HG03175 (cell line): Measurements from ENCODE around the gene EEF1B2.
"Not testable (repeated sequence)": the region's sequence is repeated elsewhere in the genome, so short reads cannot be mapped to it uniquely, and the experiment has no call there.

Source experiments
- ATAC-seq: cut with Tn5 transposase; IDR thresholded peaks from one replicate; pipeline ENCODE4 v1.9.1; 2021; ENCODE audit warnings: mild to moderate bottlenecking, moderate library complexity; ENCODE audit not compliant: unreplicated experiment

EEF1B2 gene

DNA sequence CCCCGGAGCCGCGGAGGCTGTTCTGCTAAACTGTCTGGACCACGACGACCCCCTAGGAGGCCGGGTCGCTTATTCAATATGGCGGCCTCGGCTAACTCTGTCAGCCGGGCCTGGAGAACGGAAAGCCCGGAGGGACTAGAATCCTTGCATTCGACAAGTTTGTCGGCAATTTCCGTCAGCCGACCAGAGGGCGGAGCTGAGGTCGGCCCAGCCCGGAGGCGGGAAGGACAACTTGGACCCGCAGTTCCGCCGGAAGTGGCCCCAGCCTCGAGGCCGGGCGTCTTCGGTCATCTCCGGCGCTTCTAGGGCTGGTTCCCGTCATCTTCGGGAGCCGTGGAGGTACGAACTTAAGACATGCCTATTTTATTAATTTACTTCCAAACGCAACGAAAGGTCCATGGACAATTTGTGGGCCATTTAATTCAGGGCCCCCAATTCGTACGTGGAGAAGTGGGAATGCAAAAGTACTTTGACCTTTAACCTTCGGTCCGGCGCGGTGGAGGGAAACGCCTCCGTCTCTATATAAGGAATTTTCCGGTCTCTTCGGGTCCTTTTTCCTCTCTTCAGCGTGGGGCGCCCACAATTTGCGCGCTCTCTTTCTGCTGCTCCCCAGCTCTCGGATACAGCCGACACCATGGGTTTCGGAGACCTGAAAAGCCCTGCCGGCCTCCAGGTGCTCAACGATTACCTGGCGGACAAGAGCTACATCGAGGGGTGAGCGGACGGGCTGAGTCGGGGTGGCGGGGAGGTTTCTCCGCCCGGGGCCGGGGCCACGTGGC, at the start of gene EEF1B2, which contains the start of gene NDUFS1:
EEF1B2 (plus strand) TSS at position 550 of the 779 bp plus-strand sequence; CDS start at position 635, 85 bp downstream.
NDUFS1 (minus strand) TSS at position 99 of the 779 bp plus-strand sequence. CDS start 5,766 bp downstream, outside the sequence.
- peak; percentile 93 for ATAC-seq

DNA sequence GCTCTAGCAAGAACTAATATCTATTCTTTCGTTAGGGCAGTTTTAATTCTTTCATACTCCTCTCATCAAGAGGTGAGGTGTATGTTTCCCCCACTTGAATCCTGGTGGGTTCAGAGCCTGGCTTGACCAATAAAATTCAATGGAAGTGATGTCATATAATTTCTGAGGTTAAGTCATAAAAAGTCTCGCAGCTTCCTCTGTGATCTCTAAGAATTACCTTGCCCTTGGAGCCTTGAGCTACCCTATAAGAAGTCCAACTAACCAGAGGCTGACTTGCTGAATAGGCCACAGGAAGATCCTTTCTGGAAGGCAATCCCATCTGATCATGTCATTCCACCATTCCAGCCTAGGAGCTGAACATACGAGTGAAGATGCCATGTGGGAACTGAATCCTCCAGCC, 47.6 kb upstream of the EEF1B2 start:
- no peak for ATAC-seq

DNA sequence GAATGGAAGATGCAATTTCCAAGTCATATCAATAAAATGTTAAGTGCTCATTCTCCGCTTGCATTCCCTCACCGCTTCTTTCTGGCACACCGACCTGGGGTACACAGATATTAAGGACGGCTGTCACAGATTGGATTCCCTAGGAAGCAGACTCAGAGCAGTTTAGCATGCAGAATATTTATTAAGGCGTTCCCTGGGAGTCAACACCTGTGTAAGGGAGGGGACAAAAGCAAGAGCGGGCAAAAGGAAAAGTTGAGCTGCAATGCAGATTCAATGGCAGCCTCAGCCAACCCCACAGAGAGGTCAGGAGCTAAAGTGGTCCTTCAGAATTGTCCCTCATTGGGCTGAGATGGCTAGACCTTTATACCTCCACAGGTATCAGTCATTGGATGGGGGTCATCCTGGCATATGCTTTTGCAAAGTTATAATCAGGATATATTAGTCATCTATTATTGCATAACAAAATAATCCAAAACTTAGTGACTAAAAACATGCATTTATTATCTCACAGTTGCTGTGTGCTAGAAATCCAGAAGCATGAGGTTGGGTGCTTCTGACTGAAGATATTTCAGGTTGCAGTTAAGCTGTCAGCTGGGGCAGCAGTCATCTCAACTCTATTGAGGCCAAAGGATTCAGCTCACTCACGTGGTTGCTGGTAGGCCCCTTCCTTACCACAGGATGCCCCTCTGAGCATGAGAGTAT, 46.7 kb upstream of the EEF1B2 start:
- no peak for ATAC-seq

DNA sequence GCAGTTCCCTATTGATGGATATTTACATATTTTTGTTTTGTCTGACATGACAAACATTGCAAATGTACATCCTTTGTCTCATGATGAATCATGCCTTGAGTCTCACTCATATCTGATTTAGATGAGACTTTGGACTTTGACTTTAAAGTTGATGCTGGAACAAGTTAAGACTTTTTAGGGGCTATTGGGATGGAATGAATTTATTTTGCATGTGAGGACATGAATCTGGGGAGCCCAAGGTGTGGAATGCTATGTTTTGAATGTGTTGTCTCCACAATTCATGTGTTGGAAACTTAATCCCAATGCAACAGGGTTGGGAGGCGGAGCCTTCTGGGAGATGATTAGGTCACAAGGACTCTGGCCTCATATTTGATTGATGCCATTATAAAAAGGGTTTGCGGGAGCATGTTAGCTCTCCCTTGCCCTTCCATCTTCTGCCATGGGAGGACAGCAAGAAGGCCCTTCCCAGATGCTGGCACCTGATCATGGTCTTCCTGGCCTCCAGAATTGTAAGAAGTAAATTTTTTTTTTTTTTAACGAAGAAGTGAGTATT, 44.6 kb upstream of the EEF1B2 start:
- ATAC-seq: no peak

DNA sequence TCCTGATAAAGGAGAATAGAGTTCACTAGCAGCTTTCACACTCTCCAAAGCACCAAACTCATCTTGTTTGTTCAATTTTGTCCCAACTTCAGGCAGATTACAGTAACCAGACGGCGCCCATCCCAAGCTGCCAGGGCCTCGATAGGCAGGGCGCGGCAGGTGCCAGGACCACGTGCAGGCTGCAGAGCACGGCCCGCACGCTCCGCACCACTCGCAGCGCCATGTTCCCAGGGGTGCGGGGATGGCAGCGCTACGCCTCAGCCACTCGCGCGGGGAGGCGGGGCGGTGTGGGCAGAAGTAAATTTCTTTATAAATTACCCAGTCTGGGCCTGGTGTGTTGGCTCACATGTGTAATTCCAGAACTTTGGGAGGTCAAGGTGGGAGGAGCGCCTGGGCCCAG, 43.4 kb upstream of the EEF1B2 start:
- ATAC-seq: no peak

DNA sequence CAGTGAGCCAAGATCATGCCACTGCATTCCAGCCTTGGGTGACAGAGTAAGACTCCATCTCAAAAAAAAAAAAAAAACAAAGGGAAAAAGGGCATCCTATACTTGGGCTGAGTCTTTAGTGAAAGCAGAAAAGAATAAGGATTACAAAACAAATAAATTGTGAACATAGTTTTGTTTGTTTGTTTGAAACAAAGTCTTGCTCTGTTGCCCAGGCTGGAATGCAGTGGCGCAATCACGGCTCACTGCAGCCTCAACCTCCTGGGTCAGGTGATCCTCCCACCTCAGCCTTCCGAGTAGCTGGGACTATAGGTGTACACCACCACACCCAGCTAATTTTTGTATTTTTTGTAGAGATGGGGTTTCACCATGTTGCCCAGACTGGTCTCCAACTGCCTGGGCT, 37.1 kb upstream of the EEF1B2 start:
- not testable (repeated sequence) for ATAC-seq

DNA sequence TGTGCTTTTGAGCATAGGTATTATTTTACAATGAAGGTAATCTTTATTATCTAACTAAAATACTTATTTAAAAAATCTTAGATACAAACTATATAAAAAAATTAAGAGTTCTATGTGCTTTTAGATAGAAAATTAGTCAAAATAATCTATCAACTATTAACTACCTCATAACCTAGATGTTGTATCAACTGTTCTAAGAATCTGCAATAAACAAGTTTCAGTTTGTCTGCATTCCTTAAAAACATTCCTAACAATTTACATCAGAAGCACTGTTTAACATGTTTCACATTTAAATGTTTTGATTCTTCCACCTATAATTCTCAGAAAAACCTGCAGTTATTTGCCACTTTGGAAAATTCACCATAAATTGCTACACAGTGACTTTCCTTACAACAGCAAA, 33.8 kb upstream of the EEF1B2 start:
- no peak for ATAC-seq

DNA sequence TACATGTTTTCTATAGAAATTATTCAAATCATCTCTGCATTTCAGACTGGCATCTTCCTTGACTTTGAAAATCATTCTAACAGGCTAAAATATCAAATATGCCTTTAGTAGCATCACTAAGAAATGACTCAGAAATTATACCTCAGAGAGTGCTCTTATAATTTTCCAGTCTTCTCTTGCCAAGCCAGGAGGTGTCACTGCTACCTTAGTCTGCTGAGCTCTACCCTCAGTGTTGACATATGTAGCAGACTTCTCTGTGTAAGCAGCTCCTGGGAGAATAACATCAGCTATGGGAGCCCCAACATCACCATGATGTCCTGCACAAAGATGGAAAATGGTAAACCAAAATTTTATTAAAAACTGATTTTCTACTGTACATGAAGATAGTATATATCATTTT, 32.0 kb upstream of the EEF1B2 start:
- ATAC-seq: no peak

DNA sequence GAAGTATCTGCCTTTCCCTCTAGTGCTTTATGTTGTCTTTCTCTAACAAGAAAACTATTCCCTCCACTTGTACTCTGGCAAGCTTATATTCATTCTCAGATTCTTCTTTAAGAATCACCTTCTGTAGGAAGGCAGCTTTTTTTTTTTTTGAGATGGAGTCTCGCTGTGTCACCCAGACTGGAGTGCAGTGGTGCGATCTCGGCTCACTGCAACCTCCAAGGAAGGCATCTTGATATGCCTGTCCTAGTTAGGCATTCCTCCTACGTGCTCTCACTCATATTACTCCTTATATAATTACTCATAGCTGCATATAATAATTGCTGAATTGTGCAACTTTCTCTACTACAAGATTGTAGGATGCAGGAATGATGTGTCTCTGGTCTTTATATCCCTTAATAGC, 16.2 kb upstream of the EEF1B2 start:
- no peak for ATAC-seq

DNA sequence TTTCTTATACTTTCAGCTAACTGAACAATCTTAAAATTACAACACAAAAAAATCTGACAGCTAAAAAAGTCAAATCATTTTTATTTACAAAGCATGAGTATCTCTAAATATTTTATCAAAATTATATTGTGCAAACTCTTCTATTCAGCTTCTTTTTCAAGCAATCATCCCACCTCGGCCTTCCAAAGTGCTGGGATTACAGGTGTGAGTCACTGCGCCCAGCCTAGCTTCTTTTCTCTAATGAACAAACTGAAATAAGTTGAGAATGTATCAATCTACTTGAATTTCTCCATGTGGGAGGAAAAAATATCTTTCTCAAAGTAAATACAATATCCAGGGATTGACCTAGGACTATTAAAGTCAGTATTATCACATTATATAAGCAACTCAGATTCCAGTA, 15.3 kb upstream of the EEF1B2 start:
- no peak for ATAC-seq

DNA sequence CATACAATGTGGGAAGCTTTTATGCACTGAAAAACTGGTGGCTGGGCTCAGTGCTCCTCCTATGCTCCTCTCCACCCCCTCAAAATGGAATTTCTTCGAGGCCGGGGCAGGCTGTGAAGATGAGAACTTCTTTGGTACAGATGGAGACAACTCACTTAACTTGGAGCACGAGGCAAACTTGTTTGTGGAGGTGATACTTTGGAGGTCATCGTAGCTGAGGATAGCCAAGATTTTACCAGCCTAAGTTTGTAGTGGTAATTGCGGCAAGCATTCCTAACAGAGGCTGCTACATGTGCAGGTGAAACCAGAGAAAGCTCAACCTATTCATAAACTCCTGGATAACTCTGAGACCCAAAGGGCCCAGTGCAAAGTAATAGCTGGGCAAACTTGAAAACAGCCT, 14.0 kb upstream of the EEF1B2 start:
- ATAC-seq: no peak

DNA sequence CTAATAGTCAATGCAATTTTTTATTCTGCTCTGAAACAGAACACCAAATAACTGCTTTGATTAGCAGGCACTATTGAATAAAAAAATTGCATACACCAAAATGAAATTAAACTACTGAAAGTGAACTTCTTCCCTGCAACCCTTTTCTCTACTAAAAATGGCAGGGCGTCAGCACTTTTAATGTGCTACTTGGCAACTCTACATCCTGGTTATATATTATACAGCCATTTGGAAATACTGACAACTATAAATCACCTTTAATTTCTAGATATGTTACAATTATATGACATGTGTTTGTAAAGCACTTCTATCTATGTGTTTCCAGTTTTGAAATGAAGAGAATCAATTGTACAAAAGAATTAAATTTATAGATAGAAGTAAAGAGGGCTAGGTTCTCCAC, 10.4 kb upstream of the EEF1B2 start:
- no peak for ATAC-seq

DNA sequence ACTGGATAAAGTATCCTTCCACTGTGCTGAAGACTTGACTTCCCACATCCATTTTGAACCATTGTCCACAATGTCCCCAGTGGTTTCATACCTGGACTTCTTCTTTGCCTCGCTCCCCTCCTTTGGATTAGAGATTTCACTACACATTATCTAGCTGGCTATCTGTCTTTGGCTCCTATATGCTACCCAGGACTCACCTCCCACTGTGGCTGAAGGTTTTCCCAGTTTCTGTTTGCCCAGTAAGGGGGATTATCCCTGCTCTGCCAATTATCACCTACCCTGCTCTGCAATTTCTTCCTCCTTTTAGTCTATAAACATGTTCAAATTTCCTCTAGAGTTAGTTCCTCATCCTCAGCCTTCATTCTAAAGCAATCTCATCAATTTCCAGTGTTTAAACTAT, 9.5 kb upstream of the EEF1B2 start:
- no peak for ATAC-seq

DNA sequence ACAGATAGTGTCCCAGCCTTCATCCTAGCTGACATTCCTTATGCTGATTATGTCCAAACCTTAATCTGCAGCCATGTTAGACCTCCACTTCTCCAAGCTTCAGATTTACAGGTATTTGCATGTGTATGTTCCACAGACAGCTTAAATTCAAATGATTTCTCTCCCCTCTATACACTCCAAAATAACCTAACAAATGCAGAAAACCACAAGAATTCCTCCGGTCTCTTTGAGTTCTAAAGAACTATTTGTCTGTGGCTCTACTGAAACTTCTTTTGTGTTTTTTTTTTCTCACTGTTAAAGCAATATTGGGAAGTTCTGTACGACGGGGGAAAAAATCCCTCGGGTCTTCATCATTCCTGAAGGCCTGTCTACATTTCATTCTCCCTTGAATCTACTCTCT, 9.1 kb upstream of the EEF1B2 start:
- no peak for ATAC-seq

DNA sequence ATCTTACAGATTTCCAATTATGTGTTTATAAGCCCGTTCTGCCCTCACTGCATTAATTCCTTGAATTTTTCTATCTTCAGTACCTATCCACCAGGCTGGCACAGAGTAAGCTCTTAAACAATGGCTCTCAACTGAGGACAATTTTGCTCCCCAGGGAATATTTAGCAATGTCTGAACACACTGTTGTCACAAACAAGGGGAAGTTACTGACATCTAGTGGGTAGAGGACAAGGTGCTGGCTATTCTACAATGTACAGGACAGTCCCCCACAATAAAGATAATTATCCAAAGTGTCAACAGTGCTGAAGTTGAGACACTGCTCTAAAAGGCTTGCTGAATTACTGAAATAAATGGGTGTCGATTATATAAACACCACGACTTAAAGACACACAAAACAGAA, 5.5 kb upstream of the EEF1B2 start:
- ATAC-seq: no peak

DNA sequence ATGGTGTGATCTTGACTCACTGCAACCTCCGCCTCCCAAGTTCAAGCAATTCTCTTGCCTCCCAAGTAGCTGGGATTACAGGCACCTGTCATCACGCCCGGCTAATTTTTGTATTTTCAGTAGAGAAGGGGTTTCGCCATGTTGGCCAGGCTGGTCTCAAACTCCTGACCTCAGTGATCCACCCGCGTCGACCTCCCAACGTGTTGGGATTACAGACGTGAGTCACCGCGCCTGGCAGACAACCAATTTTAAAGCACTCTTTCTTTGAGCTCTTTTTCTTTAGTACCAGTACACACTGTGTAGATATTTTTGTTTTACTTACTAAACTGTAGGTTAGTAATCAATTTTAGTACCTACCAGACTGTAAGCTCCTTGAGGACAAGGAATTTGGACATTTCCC, 2.7 kb upstream of the EEF1B2 start:
- ATAC-seq: not testable (repeated sequence)

DNA sequence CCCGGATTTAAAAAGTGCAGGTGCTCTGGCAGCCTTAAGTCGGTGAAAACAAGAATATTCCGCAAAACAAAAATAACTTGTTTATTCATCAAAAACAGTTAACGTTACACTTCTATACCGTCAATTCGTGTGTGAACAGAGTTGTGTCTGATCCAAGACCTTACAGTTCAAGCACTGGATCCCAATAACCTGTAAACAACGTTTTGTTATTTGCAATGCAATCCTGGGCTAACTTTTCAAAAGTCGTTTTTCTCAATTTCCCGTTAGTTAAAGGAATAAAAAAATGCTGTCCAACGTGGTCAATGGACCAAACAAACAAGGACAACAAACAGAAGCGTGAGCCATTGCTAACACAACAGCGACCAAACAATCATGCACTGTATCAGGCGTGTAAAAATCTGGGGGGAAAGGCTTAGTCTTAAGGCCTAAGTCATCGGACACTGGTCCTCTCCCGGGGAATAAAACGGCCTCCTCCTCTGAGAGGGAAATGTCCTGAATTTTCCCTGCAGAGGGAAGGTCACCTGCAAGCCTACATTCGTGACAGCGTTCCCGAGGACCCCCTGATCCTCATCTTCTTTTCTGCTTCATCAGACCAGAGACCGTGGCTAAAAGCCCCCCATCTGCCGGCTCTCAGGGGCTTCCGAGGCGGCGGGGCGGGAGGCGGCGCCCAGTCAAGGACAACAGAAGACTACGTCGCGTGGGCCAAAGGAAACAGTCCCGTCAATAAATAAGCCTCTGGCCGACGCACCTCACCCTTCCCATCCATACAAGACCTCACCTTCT, 941 bp upstream of the EEF1B2 start:
- peak; percentile 16 for ATAC-seq

DNA sequence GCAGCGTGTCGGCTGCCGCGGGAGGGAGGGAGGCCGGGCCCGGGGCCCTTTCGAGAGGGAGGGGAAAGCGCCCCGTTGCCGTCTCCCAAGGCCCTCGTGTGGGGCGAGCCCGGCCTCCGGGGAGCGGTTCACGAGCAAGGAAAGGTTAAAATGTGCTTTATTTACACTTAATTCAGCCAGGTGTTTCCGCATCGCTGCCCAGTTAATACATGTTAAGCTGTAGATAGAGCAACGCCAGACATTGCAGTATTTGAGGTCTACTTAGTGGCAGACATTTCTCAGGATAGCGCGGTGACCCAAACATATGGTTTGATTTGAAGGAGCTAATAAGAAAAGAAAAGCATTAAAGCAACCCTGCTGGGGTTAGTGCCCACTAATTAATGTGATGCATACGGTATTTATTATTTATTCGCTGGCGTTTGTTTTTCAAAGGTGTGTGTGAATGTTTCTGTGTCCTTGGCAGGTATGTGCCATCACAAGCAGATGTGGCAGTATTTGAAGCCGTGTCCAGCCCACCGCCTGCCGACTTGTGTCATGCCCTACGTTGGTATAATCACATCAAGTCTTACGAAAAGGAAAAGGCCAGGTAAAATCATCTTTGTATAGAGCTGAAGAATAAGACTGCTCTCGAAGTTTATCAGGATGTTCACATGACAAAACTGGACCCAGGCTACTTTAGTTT, 571 bp downstream of the EEF1B2 start:
- peak; percentile 56 for ATAC-seq

DNA sequence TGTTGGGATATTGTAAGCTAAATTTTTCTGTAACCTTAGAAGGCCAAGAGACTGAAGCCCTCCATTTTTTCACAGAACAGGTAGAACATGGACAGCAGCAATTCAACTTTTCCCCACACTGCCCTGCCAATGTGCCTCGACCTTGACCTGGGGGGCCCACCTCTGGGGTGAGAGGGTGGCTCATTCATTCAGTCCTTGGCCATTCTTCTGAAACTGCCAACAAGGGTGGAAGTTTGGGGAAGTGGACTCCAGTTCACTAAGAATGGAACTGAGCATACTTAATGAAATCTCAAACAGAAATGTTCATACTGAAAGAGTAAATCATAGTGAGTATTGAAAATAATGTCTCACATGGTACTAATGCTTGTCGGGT, 1.1 kb downstream of the EEF1B2 start:
- no peak for ATAC-seq

DNA sequence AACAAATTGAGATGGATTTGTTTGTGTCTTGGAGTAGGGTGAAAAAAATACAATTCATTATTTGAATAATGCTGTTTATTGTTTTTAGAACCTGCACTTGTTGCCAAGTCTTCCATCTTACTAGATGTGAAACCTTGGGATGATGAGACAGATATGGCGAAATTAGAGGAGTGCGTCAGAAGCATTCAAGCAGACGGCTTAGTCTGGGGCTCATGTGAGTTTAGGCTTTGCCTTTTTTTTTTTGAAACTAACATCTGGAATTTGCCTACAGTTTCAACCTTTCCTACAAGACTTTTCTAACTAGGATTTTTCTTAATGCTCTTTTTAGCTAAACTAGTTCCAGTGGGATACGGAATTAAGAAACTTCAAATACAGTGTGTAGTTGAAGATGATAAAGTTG, 2.7 kb downstream of the EEF1B2 start:
- ATAC-seq: not testable (repeated sequence)
